ENCODE measurements around the gene CFAP97D2. TPM values are rescaled to one million over a fixed set of nuclear protein-coding genes. Genes with fewer than 3 reads are reported as not detected.
"Not testable (repeated sequence)": the region's sequence is repeated elsewhere in the genome, so short reads cannot be mapped to it uniquely, and the experiment has no call there.

CFAP97D2 gene
- polyA plus RNA-seq, 1 donor (not counting 4 experiments of a cell fraction or from before 2014, with no cell fraction given) = not detected

DNA sequence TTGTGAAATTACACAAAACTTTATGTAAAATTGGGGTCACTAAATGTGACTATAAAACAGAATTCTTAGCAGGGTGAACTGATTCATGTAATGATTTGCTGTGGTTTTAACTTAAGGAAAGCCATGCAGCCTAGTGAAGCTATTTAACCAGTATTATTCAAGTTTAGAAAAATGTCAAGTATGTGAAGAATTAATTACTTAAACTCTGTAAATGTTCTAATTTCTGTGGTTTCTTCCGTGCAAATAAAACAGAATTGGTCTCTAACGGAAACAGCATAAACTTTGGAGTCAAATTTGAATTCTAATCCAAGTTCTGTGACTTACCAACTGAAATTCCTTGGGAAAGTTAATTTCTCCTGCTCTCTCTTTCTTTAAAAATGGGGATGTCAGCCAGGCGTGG lies 69.0 kb downstream of the CFAP97D2 start:
- DNase-seq (ENCODE audit: low read depth, low spot score) (no peak), FAIRE-seq (no peak)
- no peaks in the 10 kb centered on the region for H3K27me3 ChIP-seq (ENCODE audit: control insufficient read depth, extremely low read depth, insufficient read depth, low read length)
- H2AFZ ChIP-seq (ENCODE audit: control insufficient read depth, low read length) = no peak overlapping the region
- H3K79me2 ChIP-seq (ENCODE audit: control insufficient read depth, insufficient read depth, low read length) = no peaks in the 10 kb centered on the region
- H4K20me1 ChIP-seq (ENCODE audit: control insufficient read depth, extremely low read depth, insufficient read depth, low read length) = no peaks in the 10 kb centered on the region
- H3K36me3 ChIP-seq (ENCODE audit: control insufficient read depth in 2 of 2, extremely low read depth in 1 of 2, insufficient read depth in 2 of 2, low read length in 2 of 2) = peaks cover 21 to 24% of the 10 kb centered on the region in 2 experiments
- no peaks in the 10 kb centered on the region for H3K9me3 ChIP-seq (ENCODE audit: control insufficient read depth, low read depth, low read length)
- H3K9me1 ChIP-seq (ENCODE audit: control insufficient read depth, extremely low read depth, insufficient read depth, low read length) = no peaks in the 10 kb centered on the region
- dilution Hi-C loops (cut with MboI; ENCODE audit: extremely low pct_ligation_motif_present, low sequenced_read_pairs) = no loop called here
- H3K9ac ChIP-seq (ENCODE audit: control insufficient read depth, extremely low read depth, insufficient read depth, low read length) = no peak overlapping the region
- H3K27ac ChIP-seq (ENCODE audit: control insufficient read depth, insufficient read depth, low read length) = no peak overlapping the region
- TF ChIP-seq EZH2 (IDR thresholded peaks at IDR 0.05; ENCODE audit: low read length) = no peak
- TF ChIP-seq, protein P1, sequence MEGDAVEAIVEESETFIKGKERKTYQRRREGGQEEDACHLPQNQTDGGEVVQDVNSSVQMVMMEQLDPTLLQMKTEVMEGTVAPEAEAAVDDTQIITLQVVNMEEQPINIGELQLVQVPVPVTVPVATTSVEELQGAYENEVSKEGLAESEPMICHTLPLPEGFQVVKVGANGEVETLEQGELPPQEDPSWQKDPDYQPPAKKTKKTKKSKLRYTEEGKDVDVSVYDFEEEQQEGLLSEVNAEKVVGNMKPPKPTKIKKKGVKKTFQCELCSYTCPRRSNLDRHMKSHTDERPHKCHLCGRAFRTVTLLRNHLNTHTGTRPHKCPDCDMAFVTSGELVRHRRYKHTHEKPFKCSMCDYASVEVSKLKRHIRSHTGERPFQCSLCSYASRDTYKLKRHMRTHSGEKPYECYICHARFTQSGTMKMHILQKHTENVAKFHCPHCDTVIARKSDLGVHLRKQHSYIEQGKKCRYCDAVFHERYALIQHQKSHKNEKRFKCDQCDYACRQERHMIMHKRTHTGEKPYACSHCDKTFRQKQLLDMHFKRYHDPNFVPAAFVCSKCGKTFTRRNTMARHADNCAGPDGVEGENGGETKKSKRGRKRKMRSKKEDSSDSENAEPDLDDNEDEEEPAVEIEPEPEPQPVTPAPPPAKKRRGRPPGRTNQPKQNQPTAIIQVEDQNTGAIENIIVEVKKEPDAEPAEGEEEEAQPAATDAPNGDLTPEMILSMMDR (optimal IDR thresholded peaks at IDR 0.05 in 1 of 3, IDR thresholded peaks at IDR 0.05 in 1 of 3, conservative IDR thresholded peaks at IDR 0.05 in 1 of 3; ENCODE audit: extremely low read depth in 1 of 3, insufficient read depth in 2 of 3, low read length in 3 of 3) = no peak
- no peak overlapping the region for H3K4me2 ChIP-seq (ENCODE audit: control insufficient read depth, extremely low read depth, insufficient read depth, low read depth, low read length)
- no peak overlapping the region for H3K4me3 ChIP-seq (ENCODE audit: control insufficient read depth in 2 of 3, extremely low read depth in 1 of 3, insufficient read depth in 2 of 3, low read depth in 1 of 3, low read length in 3 of 3)
- peaks cover 7% of the 10 kb centered on the region for H3K4me1 ChIP-seq (ENCODE audit: control insufficient read depth, extremely low read depth, insufficient read depth, low read length)

GRCh38 chr13:114249077-114249476 lies 70.0 kb downstream of the CFAP97D2 start:
- peak; percentile 40 for DNase-seq (ENCODE audit: low read depth, low spot score)
- H3K79me2 ChIP-seq (ENCODE audit: control insufficient read depth, insufficient read depth, low read length) = no peaks in the 10 kb centered on the region
- no peaks in the 10 kb centered on the region for H3K9me3 ChIP-seq (ENCODE audit: control insufficient read depth, low read depth, low read length)
- H4K20me1 ChIP-seq (ENCODE audit: control insufficient read depth, extremely low read depth, insufficient read depth, low read length) = no peaks in the 10 kb centered on the region
- peak overlapping the region; percentile 22 for H3K27ac ChIP-seq (ENCODE audit: control insufficient read depth, insufficient read depth, low read length)
- H3K4me3 ChIP-seq (ENCODE audit: control insufficient read depth in 2 of 3, extremely low read depth in 1 of 3, insufficient read depth in 2 of 3, low read depth in 1 of 3, low read length in 3 of 3) = no peak overlapping the region
- peaks cover 7% of the 10 kb centered on the region for H3K4me1 ChIP-seq (ENCODE audit: control insufficient read depth, extremely low read depth, insufficient read depth, low read length)
- no peaks in the 10 kb centered on the region for H3K27me3 ChIP-seq (ENCODE audit: control insufficient read depth, extremely low read depth, insufficient read depth, low read length)
- dilution Hi-C loops (cut with MboI; ENCODE audit: extremely low pct_ligation_motif_present, low sequenced_read_pairs) = no loop called here
- no peak overlapping the region for H2AFZ ChIP-seq (ENCODE audit: control insufficient read depth, low read length)
- no peak for TF ChIP-seq EZH2 (IDR thresholded peaks at IDR 0.05; ENCODE audit: low read length)
- TF ChIP-seq, protein P1 (optimal IDR thresholded peaks at IDR 0.05 in 1 of 3, IDR thresholded peaks at IDR 0.05 in 1 of 3, conservative IDR thresholded peaks at IDR 0.05 in 1 of 3; ENCODE audit: extremely low read depth in 1 of 3, insufficient read depth in 2 of 3, low read length in 3 of 3) = peak; percentile 26 to 63 (median 34)
- no peaks in the 10 kb centered on the region for H3K9me1 ChIP-seq (ENCODE audit: control insufficient read depth, extremely low read depth, insufficient read depth, low read length)
- H3K36me3 ChIP-seq (ENCODE audit: control insufficient read depth in 2 of 2, extremely low read depth in 1 of 2, insufficient read depth in 2 of 2, low read length in 2 of 2) = peaks cover 21 to 24% of the 10 kb centered on the region in 2 experiments
- no peak overlapping the region for H3K9ac ChIP-seq (ENCODE audit: control insufficient read depth, extremely low read depth, insufficient read depth, low read length)
- no peak overlapping the region for H3K4me2 ChIP-seq (ENCODE audit: control insufficient read depth, extremely low read depth, insufficient read depth, low read depth, low read length)
- FAIRE-seq = peak; percentile 20

GRCh38 chr13:114251639-114252440 lies 72.8 kb downstream of the CFAP97D2 start:
- dilution Hi-C loops (cut with MboI; ENCODE audit: extremely low pct_ligation_motif_present, low sequenced_read_pairs); H3K9me1 ChIP-seq (ENCODE audit: control insufficient read depth, extremely low read depth, insufficient read depth, low read length); DNase-seq (ENCODE audit: low read depth, low spot score); H3K4me1 ChIP-seq (ENCODE audit: control insufficient read depth, extremely low read depth, insufficient read depth, low read length); H3K79me2 ChIP-seq (ENCODE audit: control insufficient read depth, insufficient read depth, low read length); FAIRE-seq; H2AFZ ChIP-seq (ENCODE audit: control insufficient read depth, low read length); H3K4me3 ChIP-seq (ENCODE audit: control insufficient read depth in 2 of 3, extremely low read depth in 1 of 3, insufficient read depth in 2 of 3, low read depth in 1 of 3, low read length in 3 of 3); H3K4me2 ChIP-seq (ENCODE audit: control insufficient read depth, extremely low read depth, insufficient read depth, low read depth, low read length); H3K27ac ChIP-seq (ENCODE audit: control insufficient read depth, insufficient read depth, low read length); H3K9ac ChIP-seq (ENCODE audit: control insufficient read depth, extremely low read depth, insufficient read depth, low read length); H3K9me3 ChIP-seq (ENCODE audit: control insufficient read depth, low read depth, low read length); H3K27me3 ChIP-seq (ENCODE audit: control insufficient read depth, extremely low read depth, insufficient read depth, low read length); H4K20me1 ChIP-seq (ENCODE audit: control insufficient read depth, extremely low read depth, insufficient read depth, low read length): not testable (repeated sequence)
- H3K36me3 ChIP-seq (ENCODE audit: control insufficient read depth in 2 of 2, extremely low read depth in 1 of 2, insufficient read depth in 2 of 2, low read length in 2 of 2) = peaks cover 15 to 26% of the 10 kb centered on the region in 2 experiments

Data from keratinocyte (primary cell).